Fibroblast of lung (primary cell): Measurements from ENCODE around the gene WNT7B. TPM values are rescaled to one million over a fixed set of nuclear protein-coding genes. Genes with fewer than 3 reads are reported as not detected.
A peak's percentile ranks its signal among the peaks of the same experiment; 100 is the strongest.

Experiments
- DNase-seq, 2 donors: peaks; one replicate each; pipeline versions ENCODE4 v3.0.0 to v3.0.0-alpha.2; 2010; ENCODE audit warnings: low read depth in 2 of 2
- H2AFZ ChIP-seq: 2 replicates; pipeline ENCODE4 v1.5.1; 2012; ENCODE audit warnings: low read length, control low read depth, inconsistent platforms
- H3K27ac ChIP-seq: 2 replicates; pipeline ENCODE4 v1.5.1; 2011; ENCODE audit warnings: low read length, control low read depth; ENCODE audit not compliant: insufficient read depth
- H3K27me3 ChIP-seq: 2 replicates; pipeline ENCODE4 v1.5.1; 2011; ENCODE audit warnings: mild to moderate bottlenecking, low read length; ENCODE audit not compliant: control insufficient read depth, insufficient read depth
- H3K36me3 ChIP-seq: 2 replicates; pipeline ENCODE4 v1.5.1; 2011; ENCODE audit warnings: low read length; ENCODE audit not compliant: control insufficient read depth, insufficient read depth
- H3K4me1 ChIP-seq: 2 replicates; pipeline ENCODE4 v1.5.1; 2011; ENCODE audit warnings: low read length; ENCODE audit not compliant: control insufficient read depth, insufficient read depth; ENCODE audit errors: extremely low read depth
- H3K4me2 ChIP-seq: 2 replicates; pipeline ENCODE4 v1.5.1; 2011; ENCODE audit warnings: low read length, control low read depth; ENCODE audit not compliant: insufficient read depth; ENCODE audit errors: extremely low read depth
- H3K4me3 ChIP-seq, 4 experiments: fragments of 200-600 bp in 1 of 4; sonication (generic) in 1 of 4; replicated peaks in 1 of 4; 2 replicates each; pipeline ENCODE4 v1.5.1; 2011 to 2016; ENCODE audit warnings: low read length in 4 of 4, low read depth in 3 of 4, mild to moderate bottlenecking in 3 of 4, control low read depth in 2 of 4, inconsistent platforms in 1 of 4, mixed read lengths in 1 of 4; ENCODE audit not compliant: insufficient read depth in 1 of 4; ENCODE audit errors: control extremely low read depth in 1 of 4
- H3K79me2 ChIP-seq: 2 replicates; pipeline ENCODE4 v1.5.1; 2012; ENCODE audit warnings: mild to moderate bottlenecking, low read length, inconsistent platforms; ENCODE audit not compliant: control insufficient read depth, insufficient read depth
- H3K9ac ChIP-seq: 2 replicates; pipeline ENCODE4 v1.5.1; 2011; ENCODE audit warnings: mild to moderate bottlenecking, low read length, control low read depth; ENCODE audit not compliant: insufficient read depth
- H3K9me3 ChIP-seq: 2 replicates; pipeline ENCODE4 v1.5.1; 2012; ENCODE audit warnings: low read depth, low read length; ENCODE audit not compliant: control insufficient read depth, insufficient read depth
- H4K20me1 ChIP-seq: 2 replicates; pipeline ENCODE4 v1.5.1; 2011; ENCODE audit warnings: low read length; ENCODE audit not compliant: control insufficient read depth, insufficient read depth; ENCODE audit errors: extremely low read depth
- EZH2 ChIP-seq: IDR thresholded peaks from 2 replicates; pipeline ENCODE4 v1.5.1; 2012; ENCODE audit warnings: low read length, control low read depth, mild to moderate bottlenecking; ENCODE audit errors: missing control alignments
- polyA plus RNA-seq, 2 donors: library from polyadenylated mRNA; depleted of rRNA in 1 of 2; stranded (reverse) in 1 of 2; unstranded in 1 of 2; fragments of >200 nt; gene quantifications; 2 replicates each; pipeline ENCODE4 v1.2.1, GENCODE V29; 2011 to 2012; ENCODE audit warnings: missing spikeins in 1 of 2
- total RNA-seq: library from RNA; depleted of rRNA; stranded (reverse); fragments of >200 nt; gene quantifications from 2 replicates; pipeline ENCODE4 v1.2.1, GENCODE V29; 2014
- TF ChIP-seq, protein P1 (sequence below), 2 donors: IDR thresholded peaks in 1 of 2; conservative IDR thresholded peaks in 1 of 2; 1 replicate in 1 of 2; 2 replicates in 1 of 2; pipeline ENCODE4 v1.5.1; 2011 to 2012; ENCODE audit warnings: low read length in 2 of 2, control low read depth in 1 of 2, inconsistent platforms in 1 of 2, low read depth in 1 of 2, mild to moderate bottlenecking in 1 of 2

Gene WNT7B
- total and polyA plus RNA-seq, 2 donors (not counting 1 experiment from before 2014, with no cell fraction given): 0.17 TPM; not detected in 1

DNA sequence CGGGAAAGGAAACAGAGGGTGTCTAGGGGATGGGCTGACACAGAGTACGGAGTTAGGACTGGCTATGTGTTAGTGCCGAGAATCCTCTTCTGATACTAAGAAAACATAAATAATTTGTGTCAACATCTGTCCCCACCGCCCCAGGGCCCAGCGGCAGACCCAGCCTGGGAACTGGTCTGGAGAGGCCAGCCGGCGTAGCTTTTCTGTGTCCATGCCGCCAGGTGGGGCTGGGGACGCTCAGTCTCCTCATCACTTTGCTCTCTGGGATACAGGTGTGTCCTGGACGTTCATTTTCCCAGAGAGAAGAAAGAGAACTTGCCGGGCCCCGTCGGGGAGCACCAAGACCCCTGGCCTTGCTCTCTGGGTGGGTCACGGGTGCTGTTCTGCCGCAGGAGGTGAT lies 54.7 kb downstream of the WNT7B start:
- TF ChIP-seq, protein P1, sequence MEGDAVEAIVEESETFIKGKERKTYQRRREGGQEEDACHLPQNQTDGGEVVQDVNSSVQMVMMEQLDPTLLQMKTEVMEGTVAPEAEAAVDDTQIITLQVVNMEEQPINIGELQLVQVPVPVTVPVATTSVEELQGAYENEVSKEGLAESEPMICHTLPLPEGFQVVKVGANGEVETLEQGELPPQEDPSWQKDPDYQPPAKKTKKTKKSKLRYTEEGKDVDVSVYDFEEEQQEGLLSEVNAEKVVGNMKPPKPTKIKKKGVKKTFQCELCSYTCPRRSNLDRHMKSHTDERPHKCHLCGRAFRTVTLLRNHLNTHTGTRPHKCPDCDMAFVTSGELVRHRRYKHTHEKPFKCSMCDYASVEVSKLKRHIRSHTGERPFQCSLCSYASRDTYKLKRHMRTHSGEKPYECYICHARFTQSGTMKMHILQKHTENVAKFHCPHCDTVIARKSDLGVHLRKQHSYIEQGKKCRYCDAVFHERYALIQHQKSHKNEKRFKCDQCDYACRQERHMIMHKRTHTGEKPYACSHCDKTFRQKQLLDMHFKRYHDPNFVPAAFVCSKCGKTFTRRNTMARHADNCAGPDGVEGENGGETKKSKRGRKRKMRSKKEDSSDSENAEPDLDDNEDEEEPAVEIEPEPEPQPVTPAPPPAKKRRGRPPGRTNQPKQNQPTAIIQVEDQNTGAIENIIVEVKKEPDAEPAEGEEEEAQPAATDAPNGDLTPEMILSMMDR (conservative IDR thresholded peaks at IDR 0.05 in 1 of 2, IDR thresholded peaks at IDR 0.05 in 1 of 2; ENCODE audit: low read depth in 1 of 2, low read length in 2 of 2): no peak
- no peak for TF ChIP-seq EZH2
- no peak overlapping the region for H2AFZ ChIP-seq
- no peaks in the 10 kb centered on the region for H4K20me1 ChIP-seq
- no peaks in the 10 kb centered on the region for H3K79me2 ChIP-seq
- H3K9me3 ChIP-seq: no peaks in the 10 kb centered on the region
- DNase-seq: no peak
- no peaks in the 10 kb centered on the region for H3K4me1 ChIP-seq
- no peak overlapping the region for H3K27ac ChIP-seq
- H3K4me3 ChIP-seq: no peak overlapping the region
- H3K36me3 ChIP-seq: no peaks in the 10 kb centered on the region
- no peak overlapping the region for H3K4me2 ChIP-seq
- no peak overlapping the region for H3K9ac ChIP-seq
- no peaks in the 10 kb centered on the region for H3K27me3 ChIP-seq

DNA sequence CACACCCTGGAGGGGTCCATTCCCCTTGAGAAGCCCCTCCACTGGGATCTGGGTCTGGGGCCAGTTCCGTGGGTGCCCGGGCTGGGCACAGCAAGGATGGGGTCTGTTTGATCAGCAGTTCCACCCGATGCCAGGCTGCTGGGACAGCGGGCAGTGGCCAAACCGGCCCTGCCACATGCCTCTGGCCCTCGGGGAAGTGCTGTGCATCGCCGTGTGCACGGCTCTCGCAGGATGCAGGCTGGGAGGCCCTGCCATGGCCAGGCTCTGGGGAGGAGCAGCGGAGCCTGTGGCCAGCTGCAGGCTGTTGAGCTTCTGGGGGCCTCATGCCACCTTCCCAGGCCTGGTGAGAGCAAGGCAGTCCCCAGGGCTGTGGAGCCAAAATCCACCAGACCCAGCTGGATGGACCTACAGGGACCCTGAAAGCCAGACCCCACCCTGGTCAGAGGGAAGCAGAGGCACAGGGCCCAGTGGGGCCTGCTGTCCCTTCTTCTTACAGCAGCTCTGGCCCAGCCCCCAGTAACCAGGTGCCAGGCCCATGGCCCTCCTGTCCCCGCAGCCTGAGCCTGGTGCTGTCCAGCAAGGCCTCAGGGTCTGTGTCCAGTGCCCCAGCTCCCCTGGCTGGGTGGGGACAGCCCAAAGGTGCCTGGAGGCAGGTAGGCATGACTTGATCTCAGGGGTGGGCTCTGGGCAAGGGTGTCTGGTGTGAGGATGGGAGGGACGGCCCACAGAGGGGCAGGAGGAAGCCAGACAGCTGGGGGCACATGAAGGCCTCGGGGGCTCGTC lies 57.3 kb downstream of the WNT7B start:
- H2AFZ ChIP-seq: no peak overlapping the region
- H3K27ac ChIP-seq: no peak overlapping the region
- H3K27me3 ChIP-seq: no peaks in the 10 kb centered on the region
- H3K4me3 ChIP-seq: no peak overlapping the region
- H3K79me2 ChIP-seq: no peaks in the 10 kb centered on the region
- no peak for TF ChIP-seq EZH2
- TF ChIP-seq, protein P1 (conservative IDR thresholded peaks at IDR 0.05 in 1 of 2, IDR thresholded peaks at IDR 0.05 in 1 of 2; ENCODE audit: low read depth in 1 of 2, low read length in 2 of 2): no peak
- H3K9ac ChIP-seq: no peak overlapping the region
- H4K20me1 ChIP-seq: no peaks in the 10 kb centered on the region
- H3K36me3 ChIP-seq: no peaks in the 10 kb centered on the region
- no peak overlapping the region for H3K4me2 ChIP-seq
- no peaks in the 10 kb centered on the region for H3K9me3 ChIP-seq
- no peaks in the 10 kb centered on the region for H3K4me1 ChIP-seq
- DNase-seq: no peak

DNA sequence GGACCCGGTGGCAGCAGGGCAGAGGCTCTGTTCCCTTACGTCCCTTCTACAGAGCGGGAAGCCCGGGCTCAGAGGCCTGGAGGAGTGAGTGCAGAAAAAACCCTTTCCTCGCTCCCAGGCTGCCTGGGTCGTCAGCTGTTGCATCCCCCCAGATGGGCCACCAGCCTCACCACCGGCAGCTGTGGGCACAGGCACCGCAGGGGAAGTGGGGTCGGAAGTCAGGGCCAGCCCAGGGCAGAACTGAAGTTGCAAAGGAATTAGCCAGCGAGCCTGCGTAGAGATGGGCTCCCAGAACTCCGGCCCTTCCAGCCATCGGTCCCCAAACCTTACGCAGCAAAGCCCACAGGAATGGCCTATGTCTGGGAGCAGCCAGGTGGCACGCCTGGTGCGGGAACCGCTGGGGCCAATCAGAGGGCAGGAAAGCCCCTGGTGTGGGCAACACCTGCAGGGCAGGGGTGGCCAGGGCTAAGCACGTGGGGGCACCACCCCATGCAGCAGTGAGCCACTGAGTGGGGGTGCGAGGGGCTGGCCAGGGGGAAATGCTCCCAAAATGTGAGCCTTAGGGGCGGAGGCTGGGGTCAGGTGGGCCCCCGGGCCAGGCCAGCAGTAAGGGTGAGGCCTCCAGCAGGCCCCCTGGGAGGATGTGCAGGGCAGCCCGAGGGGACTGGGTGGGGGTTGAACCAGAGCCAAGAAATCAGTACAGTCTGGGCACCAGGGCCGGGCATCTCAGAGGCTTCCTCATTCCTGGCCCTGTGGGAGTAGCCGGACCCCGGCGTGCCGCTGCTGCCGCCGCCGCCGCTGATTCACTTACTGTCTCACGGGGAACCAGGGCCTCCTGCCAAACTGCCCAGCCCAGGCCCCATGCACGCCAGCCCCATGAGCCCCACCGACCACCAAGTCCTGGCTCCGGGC lies 58.2 kb downstream of the WNT7B start:
- Histone ChIP-seq H3K27me3 (no peaks in the 10 kb centered on the region), H3K79me2 (no peaks in the 10 kb centered on the region), H3K36me3 (no peaks in the 10 kb centered on the region), H3K4me2 (no peak overlapping the region), H3K4me1 (no peaks in the 10 kb centered on the region), H2AFZ (no peak overlapping the region), H3K9ac (no peak overlapping the region), H4K20me1 (no peaks in the 10 kb centered on the region), H3K9me3 (no peaks in the 10 kb centered on the region), H3K4me3 (no peak overlapping the region), H3K27ac (no peak overlapping the region)
- no peak for TF ChIP-seq EZH2
- TF ChIP-seq, protein P1 (conservative IDR thresholded peaks at IDR 0.05 in 1 of 2, IDR thresholded peaks at IDR 0.05 in 1 of 2; ENCODE audit: low read depth in 1 of 2, low read length in 2 of 2): no peak
- DNase-seq: peak in 1 of 2 donors; percentile 73
